ENCODE results near the gene LUC7L2.
"Not testable (repeated sequence)": the region's sequence is repeated elsewhere in the genome, so short reads cannot be mapped to it uniquely, and the experiment has no call there.

LUC7L2 gene

GRCh38 chr7:139450851-139451250, 91.2 kb downstream of the LUC7L2 start:
- no peak for DNase-seq

- DNase-seq = no peak
Measured at GRCh38 chr7:139451638-139452037, 91.9 kb downstream of the LUC7L2 start.

- no peak for DNase-seq
Measured at GRCh38 chr7:139452958-139453672, 93.4 kb downstream of the LUC7L2 start.

- peak in 1 of 14 donors; percentile 21 for DNase-seq
Measured at GRCh38 chr7:139453673-139454321, 94.1 kb downstream of the LUC7L2 start.

- DNase-seq = no peak
Measured at GRCh38 chr7:139455789-139456188, 96.1 kb downstream of the LUC7L2 start.

GRCh38 chr7:139456511-139456910, 96.8 kb downstream of the LUC7L2 start:
- DNase-seq = no peak

- DNase-seq = no peak
Measured at GRCh38 chr7:139457153-139457946, 97.7 kb downstream of the LUC7L2 start.

- not testable (repeated sequence) for DNase-seq
Measured at GRCh38 chr7:139463421-139463820, 103.7 kb downstream of the LUC7L2 start.

GRCh38 chr7:139464511-139464910, 104.8 kb downstream of the LUC7L2 start:
- not testable (repeated sequence) for DNase-seq

GRCh38 chr7:139465072-139465471, 105.4 kb downstream of the LUC7L2 start:
- not testable (repeated sequence) for DNase-seq

GRCh38 chr7:139467729-139468128, 108.0 kb downstream of the LUC7L2 start:
- not testable (repeated sequence) for DNase-seq

GRCh38 chr7:139468281-139468680, 108.6 kb downstream of the LUC7L2 start:
- not testable (repeated sequence) for DNase-seq

GRCh38 chr7:139471740-139472353, 112.2 kb downstream of the LUC7L2 start:
- no peak for DNase-seq
